DND-41 (cell line): ENCODE data around the gene SLC26A2.

Source experiments
- ATAC-seq: fragments of 200-7000 bp; cut with Tn5 transposase; 3 replicates; pipeline ENCODE4 v1.9.1; 2021; ENCODE audit warnings: low read depth; ENCODE audit not compliant: insufficient read depth
- DNase-seq: peaks from one replicate; pipeline ENCODE4 v3.0.0-alpha.2; 2020
- H2AFZ ChIP-seq: 2 replicates; pipeline ENCODE4 v1.6.0; 2012; ENCODE audit warnings: low read depth, low read length
- H3K27ac ChIP-seq: 2 replicates; pipeline ENCODE4 v1.5.1; 2012; ENCODE audit warnings: low read length, inconsistent platforms
- H3K27me3 ChIP-seq: fragments of 200-600 bp; sonication (generic); 2 replicates; pipeline ENCODE4 v1.6.0; 2012; ENCODE audit warnings: low read length, mild to moderate bottlenecking, inconsistent platforms; ENCODE audit not compliant: insufficient read depth, poor library complexity
- H3K36me3 ChIP-seq: 2 replicates; pipeline ENCODE4 v1.5.1; 2012; ENCODE audit warnings: low read length, inconsistent platforms; ENCODE audit not compliant: insufficient read depth
- H3K4me1 ChIP-seq: 2 replicates; pipeline ENCODE4 v1.5.1; 2012; ENCODE audit warnings: mild to moderate bottlenecking, low read length; ENCODE audit not compliant: insufficient read depth
- H3K4me2 ChIP-seq: 2 replicates; pipeline ENCODE4 v1.6.0; 2012; ENCODE audit warnings: mild to moderate bottlenecking, moderate library complexity, low read length, inconsistent platforms; ENCODE audit not compliant: insufficient read depth
- H3K4me3 ChIP-seq, 2 experiments: fragments of 200-600 bp in 1 of 2; shearing (Covaris generic) in 1 of 2; 2 replicates each; pipeline ENCODE4 v1.5.1; 2012 to 2016; ENCODE audit warnings: inconsistent platforms in 2 of 2, low read length in 2 of 2, mild to moderate bottlenecking in 2 of 2, low read depth in 1 of 2, moderate library complexity in 1 of 2
- H3K79me2 ChIP-seq: 2 replicates; pipeline ENCODE4 v1.6.0; 2012; ENCODE audit warnings: low read length, inconsistent platforms; ENCODE audit not compliant: insufficient read depth
- H3K9ac ChIP-seq: 2 replicates; pipeline ENCODE4 v1.6.0; 2012; ENCODE audit warnings: low read depth, mild to moderate bottlenecking, inconsistent platforms, low read length, moderate library complexity
- H3K9me3 ChIP-seq: 2 replicates; pipeline ENCODE4 v1.5.1; 2012; ENCODE audit warnings: low read length, moderate library complexity, mild to moderate bottlenecking, inconsistent platforms; ENCODE audit not compliant: insufficient read depth, severe bottlenecking
- H4K20me1 ChIP-seq: 2 replicates; pipeline ENCODE4 v1.6.0; 2012; ENCODE audit warnings: low read length; ENCODE audit not compliant: insufficient read depth
- EZH2 ChIP-seq: IDR thresholded peaks from 3 replicates; pipeline ENCODE4 v1.6.1; 2012; ENCODE audit warnings: borderline replicate concordance, low read depth, mild to moderate bottlenecking, moderate library complexity, low read length, inconsistent platforms; ENCODE audit not compliant: severe bottlenecking
- TF ChIP-seq, protein P1 (sequence below): IDR thresholded peaks from 2 replicates; pipeline ENCODE4 v1.5.1; 2012; ENCODE audit warnings: borderline replicate concordance, low read length, moderate library complexity, mild to moderate bottlenecking; ENCODE audit not compliant: poor library complexity, severe bottlenecking; ENCODE audit errors: extremely low read depth

SLC26A2 gene

GRCh38 chr5:150015415-150015814 lies 54.9 kb downstream of the SLC26A2 start:
- H3K27ac ChIP-seq, result no peak overlapping the region
- H4K20me1 ChIP-seq, result no peaks in the 10 kb centered on the region
- H3K4me1 ChIP-seq, result no peaks in the 10 kb centered on the region
- DNase-seq (no peak), ATAC-seq (no peak)
- H3K9me3 ChIP-seq, result peaks cover 13% of the 10 kb centered on the region
- no peak overlapping the region for H3K9ac ChIP-seq
- 0 out of 2 replicates have a peak, but pooled peaks cover 2% of the 10 kb centered on the region for H3K79me2 ChIP-seq
- H3K36me3 ChIP-seq, result peaks cover 99% of the 10 kb centered on the region
- TF ChIP-seq EZH2, result no peak
- TF ChIP-seq, protein P1, sequence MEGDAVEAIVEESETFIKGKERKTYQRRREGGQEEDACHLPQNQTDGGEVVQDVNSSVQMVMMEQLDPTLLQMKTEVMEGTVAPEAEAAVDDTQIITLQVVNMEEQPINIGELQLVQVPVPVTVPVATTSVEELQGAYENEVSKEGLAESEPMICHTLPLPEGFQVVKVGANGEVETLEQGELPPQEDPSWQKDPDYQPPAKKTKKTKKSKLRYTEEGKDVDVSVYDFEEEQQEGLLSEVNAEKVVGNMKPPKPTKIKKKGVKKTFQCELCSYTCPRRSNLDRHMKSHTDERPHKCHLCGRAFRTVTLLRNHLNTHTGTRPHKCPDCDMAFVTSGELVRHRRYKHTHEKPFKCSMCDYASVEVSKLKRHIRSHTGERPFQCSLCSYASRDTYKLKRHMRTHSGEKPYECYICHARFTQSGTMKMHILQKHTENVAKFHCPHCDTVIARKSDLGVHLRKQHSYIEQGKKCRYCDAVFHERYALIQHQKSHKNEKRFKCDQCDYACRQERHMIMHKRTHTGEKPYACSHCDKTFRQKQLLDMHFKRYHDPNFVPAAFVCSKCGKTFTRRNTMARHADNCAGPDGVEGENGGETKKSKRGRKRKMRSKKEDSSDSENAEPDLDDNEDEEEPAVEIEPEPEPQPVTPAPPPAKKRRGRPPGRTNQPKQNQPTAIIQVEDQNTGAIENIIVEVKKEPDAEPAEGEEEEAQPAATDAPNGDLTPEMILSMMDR, result no peak
- no peak overlapping the region for H3K4me2 ChIP-seq
- no peak overlapping the region for H3K4me3 ChIP-seq
- H2AFZ ChIP-seq, result no peak overlapping the region
- H3K27me3 ChIP-seq, result no peaks in the 10 kb centered on the region

DNA sequence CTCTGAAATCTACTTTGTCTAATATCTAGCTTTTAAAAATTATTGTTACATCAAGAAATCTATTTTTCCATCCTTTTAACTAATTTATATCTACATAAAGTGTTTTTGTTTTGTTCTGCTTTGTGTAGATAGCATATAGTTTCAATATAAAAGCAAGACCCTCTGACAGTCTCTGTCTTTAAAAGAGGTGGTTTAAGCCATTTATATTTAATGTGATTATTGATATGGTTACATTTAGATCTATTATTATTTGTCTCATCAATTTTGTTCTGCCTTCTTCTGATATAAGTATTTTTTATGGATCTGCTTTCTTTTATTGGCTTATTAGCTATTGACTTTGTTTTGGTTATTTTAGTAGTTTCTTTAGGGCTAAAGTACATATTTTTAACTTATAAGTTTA lies 56.0 kb downstream of the SLC26A2 start:
- ATAC-seq, result no peak
- Histone ChIP-seq H3K4me3 (no peak overlapping the region), H3K36me3 (peaks cover 99% of the 10 kb centered on the region), H3K9me3 (peaks cover 13% of the 10 kb centered on the region), H3K4me1 (no peaks in the 10 kb centered on the region), H4K20me1 (no peaks in the 10 kb centered on the region), H3K79me2 (0 out of 2 replicates have a peak, but pooled peaks cover 2% of the 10 kb centered on the region), H3K9ac (no peak overlapping the region), H3K27ac (no peak overlapping the region), H3K4me2 (no peak overlapping the region), H3K27me3 (no peaks in the 10 kb centered on the region), H2AFZ (no peak overlapping the region)
- TF ChIP-seq, protein P1, result no peak
- no peak for TF ChIP-seq EZH2
- no peak for DNase-seq

DNA sequence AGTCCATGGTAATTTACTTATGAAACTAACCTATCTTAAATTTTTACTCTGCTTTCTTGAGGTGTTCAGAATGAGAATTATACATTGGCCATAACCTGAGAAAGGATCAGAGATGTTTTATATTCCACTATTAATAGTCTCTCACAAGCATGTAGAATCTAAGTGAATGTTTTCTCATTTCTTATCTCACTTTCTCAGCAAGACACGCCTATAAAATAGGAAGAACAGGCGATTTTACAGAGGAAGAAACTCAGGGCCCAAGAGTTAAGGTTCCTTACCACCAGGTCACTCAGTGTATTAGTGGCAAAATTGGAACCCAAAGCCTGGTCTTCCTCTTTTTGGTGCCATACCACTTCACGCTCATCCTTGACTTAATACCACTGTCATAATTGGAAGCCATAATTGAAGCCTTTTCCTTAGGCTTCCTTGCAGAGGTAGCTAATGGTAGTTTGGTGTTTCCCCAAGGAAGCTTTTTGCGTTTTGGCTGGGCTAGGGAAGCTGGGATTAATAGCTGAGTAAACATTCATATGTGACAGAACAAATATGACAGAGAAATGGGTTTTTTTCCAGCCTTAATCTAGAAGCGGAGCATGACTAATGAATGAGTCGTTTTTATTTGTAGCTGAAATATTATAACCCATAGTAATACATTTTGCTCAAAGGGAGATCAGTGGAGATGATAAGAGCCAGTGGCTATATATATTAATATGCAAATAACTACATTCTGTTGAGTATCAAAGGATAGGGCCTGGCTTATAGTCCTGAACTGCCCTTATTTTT lies 56.9 kb downstream of the SLC26A2 start:
- TF ChIP-seq, protein P1, result no peak
- no peak for TF ChIP-seq EZH2
- DNase-seq, result no peak
- H2AFZ ChIP-seq, result no peak overlapping the region
- no peak overlapping the region for H3K4me2 ChIP-seq
- ATAC-seq, result no peak
- 0 out of 2 replicates have a peak, but pooled peaks cover 2% of the 10 kb centered on the region for H3K79me2 ChIP-seq
- H3K4me3 ChIP-seq, result no peak overlapping the region
- no peaks in the 10 kb centered on the region for H3K27me3 ChIP-seq
- no peaks in the 10 kb centered on the region for H3K4me1 ChIP-seq
- H3K27ac ChIP-seq, result no peak overlapping the region
- no peaks in the 10 kb centered on the region for H4K20me1 ChIP-seq
- H3K36me3 ChIP-seq, result peaks cover 100% of the 10 kb centered on the region
- H3K9me3 ChIP-seq, result peaks cover 13% of the 10 kb centered on the region
- no peak overlapping the region for H3K9ac ChIP-seq
